Colonic mucosa (tissue), 4 donors: ENCODE data around the gene MEDAG. TPM values are rescaled to one million over a fixed set of nuclear protein-coding genes. Genes with fewer than 3 reads are reported as not detected.
A peak's percentile ranks its signal among the peaks of the same experiment; 100 is the strongest.

ENCODE experiments used
- DNase-seq: peaks from one replicate; pipeline ENCODE4 v3.0.0-alpha.2; 2020
- H3K27ac ChIP-seq: fragments of 200-600 bp; one replicate; pipeline ENCODE4 v1.8.0; 2021
- H3K27me3 ChIP-seq: fragments of 200-600 bp; one replicate; pipeline ENCODE4 v1.8.0; 2021
- H3K36me3 ChIP-seq: fragments of 200-600 bp; one replicate; pipeline ENCODE4 v1.8.0; 2021
- H3K4me1 ChIP-seq: fragments of 200-600 bp; one replicate; pipeline ENCODE4 v1.8.0; 2021; ENCODE audit warnings: mild to moderate bottlenecking
- H3K4me3 ChIP-seq: fragments of 200-600 bp; one replicate; pipeline ENCODE4 v1.8.0; 2021
- H3K9ac ChIP-seq, 2 donors: one replicate each; pipeline ENCODE4 v1.7.0; 2013; ENCODE audit warnings: control low read depth in 2 of 2, low read depth in 2 of 2, low read length in 2 of 2
- H3K9me3 ChIP-seq: fragments of 200-600 bp; one replicate; pipeline ENCODE4 v1.8.0; 2021
- intact Hi-C: fragments of 100-400 bp; cut with DNase I; formaldehyde crosslinking; loops from one replicate; pipeline ENCODE4 v1.14.1; 2022
- total RNA-seq, 2 donors: library from RNA; stranded (reverse); fragmentation: NEBNext Ultra II Directional in 1 of 2; extraction: Animal tissue kit (Norgen Biotek cat#: 25700) in 1 of 2; gene quantifications; one replicate each; pipeline ENCODE4 v1.2.1, GENCODE V29; 2021
- TF ChIP-seq, protein P1 (sequence below): fragments of 200-600 bp; IDR thresholded peaks from one replicate; pipeline ENCODE4 v1.8.0; 2022; ENCODE audit warnings: antibody characterized with exemption, mild to moderate bottlenecking
- donor health status: healthy.
- donor health status: DM: no; HTN: no; CAD: no.
- donor health status: DM: no; HTN: no; CAD: no.

Gene MEDAG
- 1 to 10 TPM in 1 of 2 donors, under 1 TPM in 1; 0.62 to 2.6 TPM for total RNA-seq

- Histone ChIP-seq H3K4me1 (no peaks in the 10 kb centered on the region), H3K36me3 (no peaks in the 10 kb centered on the region), H3K9me3 (no peaks in the 10 kb centered on the region), H3K9ac (peak within 1 kb of the TSS in 1 of 2 donors; percentile 26), H3K4me3 (peak within 1 kb of the TSS; percentile 15), H3K27me3 (peaks cover 40% of the 10 kb centered on the region), H3K27ac (no peak within 1 kb of the TSS)
- peak; percentile 39 for DNase-seq
- intact Hi-C loops, result no loop called here
- TF ChIP-seq, protein P1, sequence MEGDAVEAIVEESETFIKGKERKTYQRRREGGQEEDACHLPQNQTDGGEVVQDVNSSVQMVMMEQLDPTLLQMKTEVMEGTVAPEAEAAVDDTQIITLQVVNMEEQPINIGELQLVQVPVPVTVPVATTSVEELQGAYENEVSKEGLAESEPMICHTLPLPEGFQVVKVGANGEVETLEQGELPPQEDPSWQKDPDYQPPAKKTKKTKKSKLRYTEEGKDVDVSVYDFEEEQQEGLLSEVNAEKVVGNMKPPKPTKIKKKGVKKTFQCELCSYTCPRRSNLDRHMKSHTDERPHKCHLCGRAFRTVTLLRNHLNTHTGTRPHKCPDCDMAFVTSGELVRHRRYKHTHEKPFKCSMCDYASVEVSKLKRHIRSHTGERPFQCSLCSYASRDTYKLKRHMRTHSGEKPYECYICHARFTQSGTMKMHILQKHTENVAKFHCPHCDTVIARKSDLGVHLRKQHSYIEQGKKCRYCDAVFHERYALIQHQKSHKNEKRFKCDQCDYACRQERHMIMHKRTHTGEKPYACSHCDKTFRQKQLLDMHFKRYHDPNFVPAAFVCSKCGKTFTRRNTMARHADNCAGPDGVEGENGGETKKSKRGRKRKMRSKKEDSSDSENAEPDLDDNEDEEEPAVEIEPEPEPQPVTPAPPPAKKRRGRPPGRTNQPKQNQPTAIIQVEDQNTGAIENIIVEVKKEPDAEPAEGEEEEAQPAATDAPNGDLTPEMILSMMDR, result no peak
Measured at GRCh38 chr13:30905932-30906383, at the start of gene MEDAG. Gene MEDAG (plus strand): TSS chr13:30906271. CDS start chr13:30906516, 245 bp downstream.

DNA sequence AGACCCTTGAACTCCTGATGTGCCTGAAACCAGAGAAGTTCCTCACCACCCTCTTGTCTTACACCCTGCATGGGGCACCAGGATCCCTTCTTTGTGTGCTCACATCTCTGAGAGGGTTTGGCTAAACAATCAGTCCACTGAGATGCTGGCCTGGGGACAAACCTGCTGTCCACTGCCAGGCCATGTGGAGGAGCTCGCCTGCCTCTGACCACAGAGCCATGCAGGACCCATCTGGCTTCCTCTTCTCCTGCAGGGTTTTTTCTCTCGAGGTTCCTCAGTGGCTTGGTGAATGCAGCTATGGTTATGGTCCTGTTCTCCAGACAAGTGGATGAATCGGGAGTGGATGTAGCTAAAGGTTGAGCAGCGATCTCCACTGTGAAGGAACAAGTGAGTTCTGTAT, 49.1 kb upstream of the MEDAG start:
- Histone ChIP-seq H3K9me3 (no peaks in the 10 kb centered on the region), H3K27me3 (no peaks in the 10 kb centered on the region), H3K4me1 (no peaks in the 10 kb centered on the region), H3K36me3 (no peaks in the 10 kb centered on the region), H3K4me3 (no peak overlapping the region), H3K27ac (no peak overlapping the region), H3K9ac (no peak overlapping the region)
- no peak for DNase-seq
- TF ChIP-seq, protein P1, result no peak
- intact Hi-C loops, result no loop called here

GRCh38 chr13:30857636-30858035, 48.4 kb upstream of the MEDAG start:
- intact Hi-C loops, result no loop called here
- H3K27me3 ChIP-seq, result no peaks in the 10 kb centered on the region
- no peak for DNase-seq

DNA sequence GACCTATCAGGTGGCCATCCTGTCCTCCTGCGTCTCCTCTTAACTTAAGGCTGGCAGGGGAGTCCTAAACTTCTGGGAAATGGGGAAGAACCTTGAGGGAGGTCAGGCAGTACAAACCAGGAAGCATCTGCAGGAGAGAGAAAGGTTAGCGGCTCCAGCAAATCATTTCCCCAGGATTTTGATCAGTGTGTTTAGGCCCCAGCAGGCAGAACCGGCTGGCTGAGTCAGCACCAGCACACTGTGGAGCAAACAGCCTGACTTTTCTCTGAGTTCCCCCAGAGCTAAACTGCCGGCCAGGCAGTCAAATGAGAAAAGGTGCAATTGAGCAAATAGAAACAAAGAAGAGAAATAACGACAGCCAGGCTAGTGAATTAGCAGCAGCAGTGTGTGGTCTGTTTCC, 46.7 kb upstream of the MEDAG start:
- Histone ChIP-seq H3K27ac (no peak overlapping the region), H3K4me3 (no peak overlapping the region)

More at GRCh38 chr13:30857636-30858035, 48.4 kb upstream of the MEDAG start:
- no peaks in the 10 kb centered on the region for H3K36me3 ChIP-seq
- TF ChIP-seq, protein P1, result no peak
- no peaks in the 10 kb centered on the region for H3K9me3 ChIP-seq
- H3K4me3 ChIP-seq, result no peak overlapping the region
- H3K9ac ChIP-seq, result no peak overlapping the region
- no peaks in the 10 kb centered on the region for H3K4me1 ChIP-seq
- H3K27ac ChIP-seq, result no peak overlapping the region

DNA sequence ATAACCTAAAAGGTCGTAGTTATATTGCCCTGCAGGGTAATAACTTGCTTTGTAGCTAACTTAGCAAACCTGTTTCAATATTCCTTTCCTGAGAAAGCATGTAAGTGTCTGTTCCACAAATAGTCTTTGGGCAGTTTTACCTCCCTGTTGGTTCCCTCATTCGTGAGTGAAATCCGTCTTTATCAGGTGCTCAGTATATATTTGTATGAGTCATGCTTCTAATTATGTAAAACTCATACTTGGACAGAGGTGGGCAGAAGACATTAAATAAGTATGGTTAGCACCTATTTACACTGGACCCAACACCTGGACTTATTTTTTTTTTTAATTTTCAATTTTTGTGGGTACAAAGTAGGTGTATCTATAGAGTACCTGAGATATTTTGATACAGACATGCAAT, 44.9 kb upstream of the MEDAG start:
- Histone ChIP-seq H3K9ac (no peak overlapping the region), H3K9me3 (no peaks in the 10 kb centered on the region), H3K4me1 (no peaks in the 10 kb centered on the region), H3K27ac (no peak overlapping the region), H3K4me3 (no peak overlapping the region), H3K36me3 (no peaks in the 10 kb centered on the region), H3K27me3 (no peaks in the 10 kb centered on the region)
- intact Hi-C loops, result loop anchor here (10.0 kb wide), 2 partner anchors 186 to 726 kb away; no protein-coding TSS in a partner anchor
- TF ChIP-seq, protein P1, result no peak
- no peak for DNase-seq

More for the DNA sequence above, 46.7 kb upstream of the MEDAG start:
- no peaks in the 10 kb centered on the region for H3K9me3 ChIP-seq
- TF ChIP-seq, protein P1, result no peak
- no peak for DNase-seq
- no peaks in the 10 kb centered on the region for H3K4me1 ChIP-seq
- H3K36me3 ChIP-seq, result no peaks in the 10 kb centered on the region
- no peaks in the 10 kb centered on the region for H3K27me3 ChIP-seq
- H3K9ac ChIP-seq, result no peak overlapping the region
- intact Hi-C loops, result no loop called here
